Endometrial microvascular endothelial cells (primary cell): Measurements from ENCODE around the gene CCDC175. TPM values are rescaled to one million over a fixed set of nuclear protein-coding genes. Genes with fewer than 3 reads are reported as not detected.

ENCODE experiments used
- in situ Hi-C: cut with HindIII; loops from 2 replicates; pipeline ENCODE4 v1.10.0; 2017; ENCODE audit warnings: low sequenced_read_pairs, low pct_unique_long_range_greater_than_20kb; ENCODE audit errors: inconsistent ontology term
- total RNA-seq: library from RNA; depleted of rRNA; stranded (reverse); fragments of >200 nt; gene quantifications from one replicate; pipeline ENCODE4 v1.2.3, GENCODE V29; 2015; ENCODE audit errors: inconsistent ontology term

The CCDC175 gene
- not detected for total RNA-seq

- in situ Hi-C loops: no loop called here
Observed at GRCh38 chr14:59576332-59577294, at the start of gene CCDC175. TSS of gene CCDC175 (minus strand) at chr14:59576812. CDS start at chr14:59576775, 37 bp downstream.

- in situ Hi-C loops: no loop called here
Observed at GRCh38 chr14:59622631-59623030, 46.0 kb upstream of the CCDC175 start.

- in situ Hi-C loops: no loop called here
Observed at GRCh38 chr14:59619061-59619460, 42.4 kb upstream of the CCDC175 start.

GRCh38 chr14:59601056-59601455 lies 24.4 kb upstream of the CCDC175 start:
- in situ Hi-C loops: no loop called here

- in situ Hi-C loops: no loop called here
Observed at GRCh38 chr14:59600211-59600945, 23.8 kb upstream of the CCDC175 start.

- in situ Hi-C loops: no loop called here
Observed at GRCh38 chr14:59595071-59595470, 18.5 kb upstream of the CCDC175 start.

- in situ Hi-C loops: no loop called here
Observed at GRCh38 chr14:59591641-59592370, 15.2 kb upstream of the CCDC175 start.

- in situ Hi-C loops: no loop called here
Observed at GRCh38 chr14:59588101-59588500, 11.5 kb upstream of the CCDC175 start.

GRCh38 chr14:59585891-59586554 lies 9.4 kb upstream of the CCDC175 start:
- in situ Hi-C loops: no loop called here

GRCh38 chr14:59583755-59584154 lies 7.1 kb upstream of the CCDC175 start:
- in situ Hi-C loops: no loop called here

- in situ Hi-C loops: no loop called here
Observed at GRCh38 chr14:59582845-59583509, 6.4 kb upstream of the CCDC175 start.

GRCh38 chr14:59582161-59582560 lies 5.5 kb upstream of the CCDC175 start:
- in situ Hi-C loops: no loop called here

- in situ Hi-C loops: no loop called here
Observed at GRCh38 chr14:59580911-59581310, 4.3 kb upstream of the CCDC175 start.

GRCh38 chr14:59570122-59570521 lies 6.5 kb downstream of the CCDC175 start:
- in situ Hi-C loops: no loop called here

GRCh38 chr14:59566725-59567124 lies 9.9 kb downstream of the CCDC175 start:
- in situ Hi-C loops: no loop called here

GRCh38 chr14:59566296-59566695 lies 10.3 kb downstream of the CCDC175 start:
- in situ Hi-C loops: no loop called here

GRCh38 chr14:59565087-59565486 lies 11.5 kb downstream of the CCDC175 start:
- in situ Hi-C loops: no loop called here

- in situ Hi-C loops: no loop called here
Observed at GRCh38 chr14:59564366-59564765, 12.2 kb downstream of the CCDC175 start.
